CD4-positive, alpha-beta memory T cell (primary cell): ENCODE results near the gene TK2. TPM values are rescaled to one million over a fixed set of nuclear protein-coding genes. Genes with fewer than 3 reads are reported as not detected.

Source experiments
- CTCF ChIA-PET: fragments of 350-600 bp; sonication (Branson Sonifier 250); formaldehyde crosslinking; loops from one replicate; lab custom pipeline; 2021; ENCODE audit warnings: inconsistent platforms; ENCODE audit not compliant: partially characterized antibody; lab: Charles Lee
- POLR2A ChIA-PET: fragments of 350-600 bp; sonication (Branson Sonifier 250); formaldehyde crosslinking; loops from one replicate; lab custom pipeline; 2021; ENCODE audit not compliant: partially characterized antibody; lab: Charles Lee
- DNase-seq, 5 donors: peaks; one replicate each; pipeline versions ENCODE4 v3.0.0 to v3.0.0-alpha.2; 2020 to 2022; ENCODE audit warnings: mixed read lengths in 1 of 5
- H3K27ac ChIP-seq: one replicate; pipeline ENCODE4 v1.7.0; 2013; ENCODE audit warnings: low read depth, low read length
- H3K27me3 ChIP-seq: 2 replicates; pipeline ENCODE4 v1.7.0; 2013; ENCODE audit warnings: mild to moderate bottlenecking, low read length, moderate library complexity; ENCODE audit not compliant: insufficient read depth
- H3K36me3 ChIP-seq: 2 replicates; pipeline ENCODE4 v1.7.0; 2013; ENCODE audit warnings: mild to moderate bottlenecking, low read length, moderate library complexity; ENCODE audit not compliant: insufficient read depth
- H3K4me1 ChIP-seq: 2 replicates; pipeline ENCODE4 v1.7.0; 2013; ENCODE audit warnings: mild to moderate bottlenecking, low read length, moderate library complexity; ENCODE audit not compliant: insufficient read depth
- H3K4me3 ChIP-seq, 2 donors: one replicate each; pipeline ENCODE4 v1.7.0; 2013; ENCODE audit warnings: low read length in 2 of 2, mild to moderate bottlenecking in 1 of 2
- H3K9me3 ChIP-seq, 2 donors: one replicate each; pipeline ENCODE4 v1.7.0; 2013; ENCODE audit warnings: low read length in 2 of 2, control low read depth in 1 of 2; ENCODE audit not compliant: control insufficient read depth in 1 of 2
- H3K27ac Mint-ChIP-seq, 7 donors: one replicate each; pipeline ENCODE4 v1.8.0; 2020 to 2021; ENCODE audit warnings: mixed read lengths in 7 of 7, mild to moderate bottlenecking in 6 of 7, inconsistent platforms in 3 of 7, moderate library complexity in 3 of 7
- H3K27me3 Mint-ChIP-seq, 2 donors: one replicate each; pipeline ENCODE4 v1.8.0; 2020 to 2021; ENCODE audit warnings: mixed read lengths in 2 of 2
- H3K36me3 Mint-ChIP-seq, 2 donors: one replicate each; pipeline ENCODE4 v1.8.0; 2020 to 2021; ENCODE audit warnings: mixed read lengths in 2 of 2, inconsistent platforms in 1 of 2, mild to moderate bottlenecking in 1 of 2
- H3K4me1 Mint-ChIP-seq, 4 donors: one replicate each; pipeline ENCODE4 v1.8.0; 2020 to 2021; ENCODE audit warnings: mixed read lengths in 4 of 4, mild to moderate bottlenecking in 1 of 4
- H3K4me3 Mint-ChIP-seq, 8 donors: one replicate each; pipeline ENCODE4 v1.8.0; 2020 to 2021; ENCODE audit warnings: mixed read lengths in 8 of 8, mild to moderate bottlenecking in 7 of 8, moderate library complexity in 6 of 8, inconsistent platforms in 3 of 8
- H3K9me3 Mint-ChIP-seq, 8 donors: one replicate each; pipeline ENCODE4 v1.8.0; 2020 to 2021; ENCODE audit warnings: mixed read lengths in 8 of 8, mild to moderate bottlenecking in 5 of 8, inconsistent platforms in 3 of 8, moderate library complexity in 1 of 8
- intact Hi-C: fragments of 100-400 bp; cut with micrococcal nuclease; formaldehyde crosslinking; loops from one replicate; pipeline ENCODE4 v1.15.1; 2023
- polyA plus RNA-seq, 2 donors: library from polyadenylated mRNA; unstranded; fragments of 300-500 nt; fragmentation: Illumina TruSeq; gene quantifications; one replicate each; pipeline ENCODE4 v1.2.3, GENCODE V29; 2021
- total RNA-seq, 2 experiments: library from RNA; stranded (reverse); gene quantifications; one replicate each; pipeline ENCODE4 v1.2.3, GENCODE V29; 2021

Gene TK2
- total and polyA plus RNA-seq, 4 experiments from 2014 or later: 3.9 to 10.2 (median 7.4) TPM

DNA sequence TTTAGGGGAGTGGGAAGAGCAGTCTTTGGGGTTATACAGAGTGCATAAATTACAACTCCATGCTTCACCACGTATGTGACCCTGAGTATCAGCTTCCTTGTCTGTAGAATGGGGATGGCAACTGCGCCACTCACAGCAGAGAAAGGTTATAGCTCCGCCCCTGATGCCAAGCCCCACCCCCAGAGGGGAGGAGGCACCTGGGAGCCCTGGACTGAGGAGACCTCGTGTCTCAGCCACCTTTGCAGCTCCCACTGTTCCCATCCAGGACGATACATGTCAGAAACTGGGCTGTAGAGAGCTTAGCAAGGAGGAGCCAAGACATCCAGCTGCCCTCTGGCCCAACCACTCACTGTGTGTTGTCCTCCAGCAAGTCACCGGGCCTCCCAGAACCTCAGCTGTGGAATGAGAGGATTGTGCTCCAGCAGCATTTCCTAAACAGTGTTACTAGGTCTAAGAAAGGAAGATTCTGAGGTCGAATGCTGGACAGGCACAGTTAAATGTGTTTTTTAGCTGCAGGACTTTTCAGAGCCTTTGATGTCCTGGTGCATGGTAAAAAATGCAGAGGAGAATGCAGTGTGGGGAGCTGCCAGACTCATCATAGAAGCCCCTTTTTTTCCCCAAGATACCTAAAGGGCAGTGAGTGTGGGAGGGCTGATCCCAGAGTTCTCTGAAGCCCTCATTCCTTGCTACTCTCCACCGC, 73.4 kb downstream of the TK2 start:
- peak overlapping the region in 4 of 7 donors; percentile 37 to 68 (median 54) for H3K27ac Mint-ChIP-seq
- no peak overlapping the region for H3K4me3 ChIP-seq
- no peak overlapping the region for H3K4me3 Mint-ChIP-seq
- no peaks in the 10 kb centered on the region for H3K27me3 ChIP-seq
- H3K36me3 Mint-ChIP-seq: no peaks in the 10 kb centered on the region
- peaks cover 45% of the 10 kb centered on the region for H3K4me1 ChIP-seq
- no peaks in the 10 kb centered on the region for H3K9me3 ChIP-seq
- POLR2A ChIA-PET: interaction anchor here (0.9 to 1.8 kb wide), 7 partner anchors 11 to 128 kb away, joined by 3 to 10 read pairs (median 4); partner anchors contain the start of gene CKLF
- no peaks in the 10 kb centered on the region for H3K36me3 ChIP-seq
- no peak overlapping the region for H3K27ac ChIP-seq
- H3K9me3 Mint-ChIP-seq: no peaks in the 10 kb centered on the region
- DNase-seq: peak in 1 of 5 donors; percentile 17
- CTCF ChIA-PET: interaction anchor here (0.9 to 7.3 kb wide), 17 partner anchors 9 to 394 kb away, joined by 3 to 83 read pairs (median 4); partner anchors contain the start of genes CKLF and DYNC1LI2
- intact Hi-C loops: no loop called here
- H3K4me1 Mint-ChIP-seq: peaks cover 20 to 49% (median 32%) of the 10 kb centered on the region in 4 donors
- H3K27me3 Mint-ChIP-seq: no peaks in the 10 kb centered on the region

GRCh38 chr16:66475232-66475631, 74.7 kb downstream of the TK2 start:
- no peak for DNase-seq
- ChIA-PET CTCF (interaction anchor here (0.5 to 7.3 kb wide), 11 partner anchors 22 to 395 kb away, joined by 3 to 83 read pairs (median 4); partner anchors contain the start of genes CKLF and DYNC1LI2), POLR2A (interaction anchor here (0.7 to 1.1 kb wide), 4 partner anchors 46 to 129 kb away, joined by 3 to 5 read pairs (median 4); partner anchors contain the start of gene CKLF)
- intact Hi-C loops: no loop called here
- Histone ChIP-seq H3K4me1 (peaks cover 45% of the 10 kb centered on the region), H3K4me3 (no peak overlapping the region), H3K9me3 (no peaks in the 10 kb centered on the region), H3K36me3 (no peaks in the 10 kb centered on the region), H3K27me3 (no peaks in the 10 kb centered on the region), H3K27ac (no peak overlapping the region)
- Mint-ChIP-seq H3K4me3 (peak overlapping the region in 1 of 8 donors; percentile 22), H3K9me3 (no peaks in the 10 kb centered on the region), H3K27me3 (no peaks in the 10 kb centered on the region), H3K36me3 (no peaks in the 10 kb centered on the region), H3K4me1 (peaks cover 21 to 49% (median 32%) of the 10 kb centered on the region in 4 donors), H3K27ac (peak overlapping the region in 5 of 7 donors; percentile 49 to 97 (median 82))

- H3K36me3 Mint-ChIP-seq: no peaks in the 10 kb centered on the region
- Histone ChIP-seq H3K4me3 (no peak overlapping the region), H3K27me3 (no peaks in the 10 kb centered on the region), H3K9me3 (no peaks in the 10 kb centered on the region), H3K4me1 (peaks cover 45% of the 10 kb centered on the region), H3K27ac (no peak overlapping the region), H3K36me3 (no peaks in the 10 kb centered on the region)
- CTCF ChIA-PET: interaction anchor here (1.4 to 7.3 kb wide), 8 partner anchors 22 to 134 kb away, joined by 3 to 83 read pairs (median 5); partner anchors contain the start of gene CKLF
- intact Hi-C loops: loop anchor here (1.0 kb wide), 1 partner anchor 115 kb away; no protein-coding TSS in a partner anchor
- peaks cover 0 to 1% of the 10 kb centered on the region in 2 donors for H3K27me3 Mint-ChIP-seq
- H3K4me3 Mint-ChIP-seq: peak overlapping the region in 6 of 8 donors; percentile 9 to 63 (median 47)
- H3K9me3 Mint-ChIP-seq: no peaks in the 10 kb centered on the region
- DNase-seq: peak; percentile 63 to 76 (median 70)
- H3K4me1 Mint-ChIP-seq: peaks cover 21 to 49% (median 32%) of the 10 kb centered on the region in 4 donors
- POLR2A ChIA-PET: interaction anchor here (0.7 to 1.1 kb wide), 3 partner anchors 66 to 78 kb away, joined by 3 to 4 read pairs (median 3); partner anchors contain the start of gene CKLF
- H3K27ac Mint-ChIP-seq: peak overlapping the region; percentile 49 to 97 (median 81)
Observed at GRCh38 chr16:66474750-66475199, 75.1 kb downstream of the TK2 start.

DNA sequence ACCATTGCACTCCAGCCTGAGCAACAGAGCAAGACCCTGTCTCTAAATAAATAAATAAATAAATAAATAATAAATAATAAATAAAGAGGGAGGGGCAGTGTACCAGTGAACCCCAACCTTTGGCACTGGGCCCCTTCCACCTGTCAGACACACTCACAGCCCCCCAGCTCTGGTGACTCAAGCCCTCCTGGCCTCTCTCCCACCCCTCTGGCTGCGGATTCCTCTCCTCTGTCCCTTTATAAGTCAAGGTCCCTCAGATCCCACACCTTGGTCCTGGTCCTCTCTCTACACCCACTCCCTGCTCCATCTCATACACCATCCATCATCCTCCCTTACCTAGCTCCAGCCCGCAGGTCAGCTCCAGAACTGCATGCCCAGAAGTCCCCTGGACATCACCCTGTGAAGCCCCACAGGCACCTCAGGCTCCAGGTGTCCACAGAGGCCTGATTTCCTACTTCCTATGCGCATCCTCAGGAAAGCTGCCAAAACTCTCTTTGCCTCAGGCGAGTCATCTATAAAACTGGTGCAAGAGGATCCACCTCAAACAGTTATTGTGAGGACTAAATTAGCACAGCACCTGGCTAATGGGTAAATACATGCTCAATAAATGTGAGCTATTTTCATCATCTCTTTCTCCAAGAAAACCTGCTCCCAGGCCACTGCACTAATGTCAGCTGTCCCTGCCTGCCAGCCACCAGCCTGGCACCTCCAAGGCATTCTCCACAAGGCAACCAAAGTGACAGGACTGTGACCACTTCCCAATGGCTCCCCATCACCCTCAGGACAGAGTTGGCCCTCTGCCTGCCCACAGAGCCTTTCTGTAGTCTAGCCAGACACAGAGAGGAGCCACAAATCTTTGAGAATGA, 76.0 kb downstream of the TK2 start:
- ChIA-PET CTCF (interaction anchor here (0.8 to 4.4 kb wide), 7 partner anchors 67 to 177 kb away, joined by 3 to 30 read pairs (median 5); no protein-coding TSS in a partner anchor), POLR2A (interaction anchor here (1.1 kb wide), 1 partner anchor 65 kb away, joined by 3 read pairs; no protein-coding TSS in a partner anchor)
- H3K27ac Mint-ChIP-seq: peak overlapping the region in 5 of 7 donors; percentile 25 to 88 (median 57)
- Histone ChIP-seq H3K36me3 (no peaks in the 10 kb centered on the region), H3K27ac (no peak overlapping the region), H3K9me3 (no peaks in the 10 kb centered on the region), H3K4me3 (no peak overlapping the region), H3K27me3 (no peaks in the 10 kb centered on the region), H3K4me1 (peaks cover 36% of the 10 kb centered on the region)
- no peaks in the 10 kb centered on the region for H3K9me3 Mint-ChIP-seq
- H3K27me3 Mint-ChIP-seq: peaks cover 0 to 4% of the 10 kb centered on the region in 2 donors
- H3K4me1 Mint-ChIP-seq: peaks cover 18 to 45% (median 27%) of the 10 kb centered on the region in 4 donors
- intact Hi-C loops: loop anchor here (1.0 kb wide), 1 partner anchor 115 kb away; no protein-coding TSS in a partner anchor
- no peaks in the 10 kb centered on the region for H3K36me3 Mint-ChIP-seq
- no peak for DNase-seq
- H3K4me3 Mint-ChIP-seq: no peak overlapping the region

DNA sequence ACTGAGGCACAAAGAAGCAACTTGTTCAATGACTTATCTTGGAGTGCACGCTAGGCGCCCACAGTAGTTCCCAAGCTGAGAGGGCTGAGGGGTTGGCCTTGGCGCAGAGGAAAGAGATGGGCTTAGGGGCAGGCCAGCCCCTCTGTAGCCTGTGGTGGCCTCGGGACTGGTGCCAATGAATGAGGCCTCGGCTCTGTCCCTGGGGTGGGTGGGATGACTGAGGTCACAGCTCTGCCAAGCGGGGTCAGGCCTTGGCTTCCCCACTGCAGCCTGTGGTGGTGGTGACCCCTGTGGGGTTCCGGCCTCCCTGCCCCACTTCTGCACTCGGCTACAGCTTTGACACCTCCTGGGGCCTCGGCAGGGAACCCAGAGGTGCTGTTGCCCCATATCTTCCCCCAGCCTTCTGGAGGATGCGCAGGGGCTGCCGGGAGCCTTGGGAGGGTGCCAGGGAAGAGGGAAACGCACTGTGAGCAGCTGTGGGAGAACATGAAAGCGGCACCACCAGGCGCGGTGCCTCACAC, 76.8 kb downstream of the TK2 start:
- peak overlapping the region in 1 of 7 donors; percentile 19 for H3K27ac Mint-ChIP-seq
- intact Hi-C loops: no loop called here
- Histone ChIP-seq H3K4me1 (peaks cover 29% of the 10 kb centered on the region), H3K27me3 (no peaks in the 10 kb centered on the region), H3K36me3 (no peaks in the 10 kb centered on the region), H3K9me3 (no peaks in the 10 kb centered on the region), H3K4me3 (no peak overlapping the region), H3K27ac (no peak overlapping the region)
- H3K9me3 Mint-ChIP-seq: no peaks in the 10 kb centered on the region
- H3K36me3 Mint-ChIP-seq: no peaks in the 10 kb centered on the region
- POLR2A ChIA-PET: no interaction called here
- DNase-seq: no peak
- peaks cover 0 to 5% of the 10 kb centered on the region in 2 donors for H3K27me3 Mint-ChIP-seq
- peaks cover 15 to 39% (median 21%) of the 10 kb centered on the region in 4 donors for H3K4me1 Mint-ChIP-seq
- H3K4me3 Mint-ChIP-seq: no peak overlapping the region
- CTCF ChIA-PET: interaction anchor here (0.8 to 1.0 kb wide), 3 partner anchors 66 to 177 kb away, joined by 3 to 5 read pairs (median 3); no protein-coding TSS in a partner anchor

DNA sequence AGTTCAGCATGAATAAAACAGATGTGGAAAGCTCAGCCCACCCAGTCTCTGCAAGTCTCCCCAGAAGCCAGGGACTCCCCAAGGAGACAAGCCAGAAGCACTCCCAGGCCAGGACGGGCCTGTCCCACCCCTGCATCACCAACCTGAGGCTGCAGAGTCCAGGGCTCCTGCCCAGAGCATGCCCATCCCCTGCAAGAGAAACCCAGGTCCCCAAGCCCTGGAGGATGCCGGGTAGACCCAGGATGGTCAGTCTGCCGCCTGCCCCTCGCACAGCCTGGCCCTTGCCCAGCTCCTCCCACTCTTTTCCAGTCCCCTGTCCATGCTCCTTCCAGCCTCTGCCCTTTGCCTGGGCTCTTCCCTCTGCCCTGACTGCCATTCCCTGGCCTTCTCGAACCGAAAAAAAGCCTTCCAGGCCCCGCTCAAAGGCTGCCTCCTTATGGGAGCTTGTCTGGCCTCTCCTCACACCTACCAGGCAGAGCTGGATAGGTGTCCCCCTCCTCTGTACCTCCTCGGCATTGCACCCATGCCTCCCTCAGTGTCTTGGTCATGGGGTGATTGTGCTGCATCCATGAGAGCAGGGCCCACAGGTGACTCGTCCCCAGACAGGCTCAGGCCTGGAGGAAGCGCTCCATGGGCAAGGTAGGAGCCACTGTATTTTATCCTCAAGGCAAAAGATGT, 78.1 kb downstream of the TK2 start:
- no peaks in the 10 kb centered on the region for H3K36me3 ChIP-seq
- no peak overlapping the region for H3K4me3 ChIP-seq
- H3K27me3 ChIP-seq: peaks cover 4% of the 10 kb centered on the region
- H3K4me1 ChIP-seq: peaks cover 25% of the 10 kb centered on the region
- Mint-ChIP-seq H3K4me3 (no peak overlapping the region), H3K4me1 (peaks cover 15 to 29% (median 18%) of the 10 kb centered on the region in 4 donors), H3K9me3 (no peaks in the 10 kb centered on the region), H3K36me3 (no peaks in the 10 kb centered on the region), H3K27ac (peak overlapping the region in 1 of 7 donors; percentile 42), H3K27me3 (peaks cover 0 to 11% of the 10 kb centered on the region in 2 donors)
- CTCF ChIA-PET: no interaction called here
- no peak for DNase-seq
- no peaks in the 10 kb centered on the region for H3K9me3 ChIP-seq
- POLR2A ChIA-PET: no interaction called here
- no peak overlapping the region for H3K27ac ChIP-seq
- intact Hi-C loops: no loop called here
